Caco-2 (cell line): Measurements from ENCODE around the gene NR2F1. TPM values are rescaled to one million over a fixed set of nuclear protein-coding genes. Genes with fewer than 3 reads are reported as not detected.

Experiments
- BruUV-seq: library from RNA; stranded (reverse); fragments of 400-500 nt; replicated peaks from 2 replicates; lab custom pipeline; 2021; lab: Mats Ljungman, UMichigan
- CTCF ChIA-PET: fragments of 300-600 bp; sonication (Branson Sonifier 250); formaldehyde crosslinking; loops from one replicate; lab custom pipeline; 2022; ENCODE audit warnings: antibody characterized with exemption; lab: Charles Lee
- POLR2A ChIA-PET: fragments of 300-600 bp; sonication (Branson Sonifier 250); formaldehyde crosslinking; loops from one replicate; lab custom pipeline; 2022; ENCODE audit warnings: antibody characterized with exemption; lab: Charles Lee
- DNase-seq, 2 experiments: peaks; one replicate each; pipeline versions ENCODE4 v3.0.0 to v3.0.0-alpha.2; 2020 to 2022
- H3K27me3 ChIP-seq: replicated peaks from 2 replicates; pipeline ENCODE4 v1.6.0; 2011; ENCODE audit warnings: low read length; ENCODE audit not compliant: control insufficient read depth, insufficient read depth
- H3K36me3 ChIP-seq: 2 replicates; pipeline ENCODE4 v1.5.1; 2011; ENCODE audit warnings: low read length; ENCODE audit not compliant: control insufficient read depth, insufficient read depth
- H3K4me1 ChIP-seq: fragments of 250-450 bp; sonication (Bioruptor Pico); 2 replicates; pipeline ENCODE4 v1.5.1; 2020; ENCODE audit warnings: mild to moderate bottlenecking
- H3K4me3 ChIP-seq: 2 replicates; pipeline ENCODE4 v1.5.1; 2011; ENCODE audit warnings: low read depth, mild to moderate bottlenecking, control low read depth, low read length
- H3K9me3 ChIP-seq: fragments of 250-450 bp; sonication (Bioruptor Pico); 2 replicates; pipeline ENCODE4 v1.5.1; 2020; ENCODE audit warnings: mild to moderate bottlenecking, moderate library complexity
- H3K27ac Mint-ChIP-seq: one replicate; pipeline ENCODE4 v1.8.0; 2022; ENCODE audit warnings: mixed read lengths; ENCODE audit not compliant: unreplicated experiment
- H3K27me3 Mint-ChIP-seq: one replicate; pipeline ENCODE4 v1.8.0; 2022; ENCODE audit warnings: mixed read lengths; ENCODE audit not compliant: insufficient read depth, unreplicated experiment
- H3K36me3 Mint-ChIP-seq: one replicate; pipeline ENCODE4 v1.8.0; 2022; ENCODE audit warnings: mild to moderate bottlenecking, mixed read lengths; ENCODE audit not compliant: insufficient read depth, unreplicated experiment
- H3K4me1 Mint-ChIP-seq: one replicate; pipeline ENCODE4 v1.8.0; 2022; ENCODE audit warnings: low read depth, mixed read lengths; ENCODE audit not compliant: unreplicated experiment
- H3K4me3 Mint-ChIP-seq: one replicate; pipeline ENCODE4 v1.8.0; 2022; ENCODE audit warnings: mild to moderate bottlenecking, moderate library complexity, mixed read lengths; ENCODE audit not compliant: unreplicated experiment
- H3K9me3 Mint-ChIP-seq: one replicate; pipeline ENCODE4 v1.8.0; 2022; ENCODE audit warnings: mixed read lengths; ENCODE audit not compliant: unreplicated experiment
- intact Hi-C: fragments of 100-400 bp; cut with micrococcal nuclease; formaldehyde crosslinking; loops from one replicate; pipeline ENCODE4 v1.10.0; 2022; ENCODE audit not compliant: unreplicated experiment
- total RNA-seq: library from RNA; stranded (reverse); gene quantifications from 2 replicates; pipeline ENCODE4 v1.2.3, GENCODE V29; 2022
- TF ChIP-seq, protein P1 (sequence below), 2 experiments: fragments of 200-600 bp in 1 of 2; IDR thresholded peaks; 1 replicate in 1 of 2; 2 replicates in 1 of 2; pipeline versions ENCODE4 v1.5.1 to v1.8.0; 2011 to 2022; ENCODE audit warnings: antibody characterized with exemption in 1 of 2, control low read depth in 1 of 2, inconsistent platforms in 1 of 2, low read depth in 1 of 2, low read length in 1 of 2, mild to moderate bottlenecking in 1 of 2, moderate library complexity in 1 of 2; ENCODE audit not compliant: insufficient read depth in 1 of 2, severe bottlenecking in 1 of 2, unreplicated experiment in 1 of 2

Gene NR2F1
- total RNA-seq, 1 experiment from 2014 or later: 0.70 TPM

DNA sequence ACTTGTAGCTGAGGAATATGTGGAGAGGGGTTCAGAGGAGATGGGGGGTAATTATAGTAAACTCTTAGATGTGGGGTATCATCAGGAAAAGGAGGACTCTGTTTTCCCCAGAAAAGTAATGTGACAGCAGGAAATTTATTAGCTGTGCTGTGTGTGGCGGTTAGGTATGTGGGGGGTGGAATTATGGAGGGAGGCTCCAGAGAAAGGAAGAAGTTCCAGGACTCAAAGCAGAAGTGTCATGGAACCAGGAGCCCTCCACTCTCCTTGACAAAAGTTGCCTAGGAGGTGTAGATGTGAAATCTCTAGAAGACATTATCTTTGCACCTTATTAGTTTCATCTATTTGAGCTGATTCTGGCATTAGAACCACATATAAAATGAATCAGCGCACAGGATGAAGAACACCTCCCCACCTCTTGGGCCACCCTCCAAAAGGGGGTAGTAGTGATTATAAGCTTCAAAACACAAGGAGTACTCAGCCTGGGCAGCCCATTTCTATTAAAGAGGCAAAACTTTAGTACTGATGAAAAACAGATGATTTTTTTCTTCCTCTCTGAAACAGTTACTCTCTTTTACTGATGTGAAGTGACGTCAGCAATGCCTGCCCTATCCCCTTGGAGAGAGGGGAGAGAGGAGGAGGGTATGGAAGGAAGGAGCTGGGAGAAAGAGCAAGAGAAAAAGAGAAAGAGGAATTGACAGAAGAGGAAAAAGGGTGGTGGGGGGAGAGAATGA, 18.2 kb downstream of the NR2F1 start:
- CTCF ChIA-PET: no interaction called here
- no peaks in the 10 kb centered on the region for H3K4me1 ChIP-seq
- POLR2A ChIA-PET: interaction anchor here (0.6 kb wide), 1 partner anchor 19 kb away, joined by 3 read pairs; no protein-coding TSS in a partner anchor
- intact Hi-C loops: no loop called here
- no peaks in the 10 kb centered on the region for H3K36me3 ChIP-seq
- no peak for DNase-seq
- Mint-ChIP-seq H3K36me3 (no peaks in the 10 kb centered on the region), H3K4me3 (no peak overlapping the region), H3K27me3 (peaks cover 3% of the 10 kb centered on the region), H3K4me1 (no peaks in the 10 kb centered on the region), H3K9me3 (no peaks in the 10 kb centered on the region), H3K27ac (no peak overlapping the region)
- H3K27me3 ChIP-seq: no peaks in the 10 kb centered on the region
- no peak overlapping the region for H3K4me3 ChIP-seq
- BruUV-seq: no TSS peak
- no peaks in the 10 kb centered on the region for H3K9me3 ChIP-seq
- TF ChIP-seq, protein P1, sequence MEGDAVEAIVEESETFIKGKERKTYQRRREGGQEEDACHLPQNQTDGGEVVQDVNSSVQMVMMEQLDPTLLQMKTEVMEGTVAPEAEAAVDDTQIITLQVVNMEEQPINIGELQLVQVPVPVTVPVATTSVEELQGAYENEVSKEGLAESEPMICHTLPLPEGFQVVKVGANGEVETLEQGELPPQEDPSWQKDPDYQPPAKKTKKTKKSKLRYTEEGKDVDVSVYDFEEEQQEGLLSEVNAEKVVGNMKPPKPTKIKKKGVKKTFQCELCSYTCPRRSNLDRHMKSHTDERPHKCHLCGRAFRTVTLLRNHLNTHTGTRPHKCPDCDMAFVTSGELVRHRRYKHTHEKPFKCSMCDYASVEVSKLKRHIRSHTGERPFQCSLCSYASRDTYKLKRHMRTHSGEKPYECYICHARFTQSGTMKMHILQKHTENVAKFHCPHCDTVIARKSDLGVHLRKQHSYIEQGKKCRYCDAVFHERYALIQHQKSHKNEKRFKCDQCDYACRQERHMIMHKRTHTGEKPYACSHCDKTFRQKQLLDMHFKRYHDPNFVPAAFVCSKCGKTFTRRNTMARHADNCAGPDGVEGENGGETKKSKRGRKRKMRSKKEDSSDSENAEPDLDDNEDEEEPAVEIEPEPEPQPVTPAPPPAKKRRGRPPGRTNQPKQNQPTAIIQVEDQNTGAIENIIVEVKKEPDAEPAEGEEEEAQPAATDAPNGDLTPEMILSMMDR (IDR thresholded peaks at IDR 0.05; ENCODE audit: insufficient read depth in 1 of 2, low read depth in 1 of 2, low read length in 1 of 2, severe bottlenecking in 1 of 2, unreplicated experiment in 1 of 2): no peak

DNA sequence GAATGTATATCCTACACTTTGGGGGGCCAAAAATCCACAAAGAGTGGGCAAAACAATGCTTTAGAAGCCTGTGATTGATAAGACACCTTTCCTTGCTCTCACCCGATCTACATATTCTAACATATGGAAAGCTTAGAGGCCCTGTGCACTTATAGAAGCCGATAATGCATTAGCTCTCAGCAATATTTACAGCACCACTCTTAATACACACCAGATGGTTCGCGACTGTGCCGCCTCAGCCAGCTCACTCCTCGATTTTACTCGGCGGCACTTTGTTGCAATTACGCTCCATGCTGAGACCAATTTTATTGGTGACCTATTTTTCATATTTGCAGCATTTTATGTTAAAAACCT, 18.8 kb downstream of the NR2F1 start:
- Mint-ChIP-seq H3K36me3 (no peaks in the 10 kb centered on the region), H3K4me3 (no peak overlapping the region), H3K9me3 (no peaks in the 10 kb centered on the region), H3K27ac (no peak overlapping the region), H3K4me1 (no peaks in the 10 kb centered on the region), H3K27me3 (peaks cover 3% of the 10 kb centered on the region)
- ChIA-PET CTCF (no interaction called here), POLR2A (interaction anchor here (0.6 kb wide), 1 partner anchor 18 kb away, joined by 3 read pairs; no protein-coding TSS in a partner anchor)
- no peaks in the 10 kb centered on the region for H3K9me3 ChIP-seq
- TF ChIP-seq, protein P1 (IDR thresholded peaks at IDR 0.05; ENCODE audit: insufficient read depth in 1 of 2, low read depth in 1 of 2, low read length in 1 of 2, severe bottlenecking in 1 of 2, unreplicated experiment in 1 of 2): no peak
- no TSS peak for BruUV-seq
- no peak overlapping the region for H3K4me3 ChIP-seq
- intact Hi-C loops: no loop called here
- H3K4me1 ChIP-seq: no peaks in the 10 kb centered on the region
- no peak for DNase-seq
- no peaks in the 10 kb centered on the region for H3K27me3 ChIP-seq
- no peaks in the 10 kb centered on the region for H3K36me3 ChIP-seq

DNA sequence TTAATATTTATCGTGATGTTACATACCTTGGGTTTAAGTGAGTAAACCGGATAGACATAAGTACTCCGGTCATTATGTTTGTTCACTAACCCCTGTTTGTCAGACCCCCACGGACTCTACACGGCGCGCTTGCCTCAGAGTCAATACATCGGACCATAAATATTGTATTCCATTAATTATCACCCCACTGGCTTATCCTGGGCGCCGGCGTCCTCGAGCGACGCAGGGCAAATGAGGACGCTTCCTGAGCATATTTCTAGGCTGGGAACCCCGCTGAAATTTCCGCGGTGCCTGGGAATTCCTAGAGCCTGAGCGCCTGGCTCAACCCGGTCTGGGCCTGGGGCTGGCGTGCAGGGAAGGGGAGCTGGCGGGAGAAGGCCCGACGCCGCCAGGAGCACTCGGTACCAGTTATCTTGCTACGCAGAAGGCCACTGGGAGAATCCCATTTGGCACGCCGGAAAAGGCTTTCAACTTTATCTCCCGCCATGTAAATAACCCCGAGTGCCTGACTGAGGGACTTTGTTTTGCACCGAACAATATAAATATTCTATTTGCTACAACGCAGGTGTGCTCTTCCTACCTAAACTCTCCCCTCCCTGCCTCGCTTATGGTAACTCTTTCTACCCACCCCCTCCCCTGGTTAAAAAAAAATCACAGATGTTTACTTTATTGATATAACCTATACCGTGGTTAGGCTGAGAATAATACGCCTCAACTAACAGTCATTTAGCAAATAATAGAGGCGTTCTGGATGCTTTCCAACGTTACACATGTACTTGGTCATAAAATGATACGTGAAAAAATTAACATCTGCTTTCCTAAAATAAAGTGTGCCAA, 19.4 kb downstream of the NR2F1 start:
- H3K4me3 Mint-ChIP-seq: no peak overlapping the region
- TF ChIP-seq, protein P1 (IDR thresholded peaks at IDR 0.05; ENCODE audit: insufficient read depth in 1 of 2, low read depth in 1 of 2, low read length in 1 of 2, severe bottlenecking in 1 of 2, unreplicated experiment in 1 of 2): no peak
- peaks cover 3% of the 10 kb centered on the region for H3K27me3 Mint-ChIP-seq
- no peaks in the 10 kb centered on the region for H3K9me3 ChIP-seq
- no peaks in the 10 kb centered on the region for H3K9me3 Mint-ChIP-seq
- H3K27me3 ChIP-seq: no peaks in the 10 kb centered on the region
- intact Hi-C loops: no loop called here
- H3K4me1 Mint-ChIP-seq: no peaks in the 10 kb centered on the region
- H3K36me3 ChIP-seq: no peaks in the 10 kb centered on the region
- H3K4me1 ChIP-seq: no peaks in the 10 kb centered on the region
- no peaks in the 10 kb centered on the region for H3K36me3 Mint-ChIP-seq
- ChIA-PET CTCF (no interaction called here), POLR2A (no interaction called here)
- H3K4me3 ChIP-seq: no peak overlapping the region
- no peak for DNase-seq
- no peak overlapping the region for H3K27ac Mint-ChIP-seq
- no TSS peak for BruUV-seq
